Posterior vena cava (tissue), 2 donors: ENCODE measurements around the gene EXOSC1. TPM values are rescaled to one million over a fixed set of nuclear protein-coding genes. Genes with fewer than 3 reads are reported as not detected.

Experiments
- DNase-seq: peaks from one replicate; pipeline ENCODE4 v3.0.0-alpha.2; 2020; ENCODE audit warnings: low spot score
- intact Hi-C, 2 donors: fragments of 100-400 bp; cut with DNase I; formaldehyde crosslinking; loops; one replicate each; pipeline versions ENCODE4 v1.14.1 to v1.14.2; 2022 to 2023
- total RNA-seq, 2 donors: library from RNA; stranded (reverse); fragmentation: NEBNext Ultra II Directional; extraction: Animal tissue kit (Norgen Biotek cat#: 25700); gene quantifications; one replicate each; pipeline ENCODE4 v1.2.1, GENCODE V29; 2021
- donor health status: DM: yes; HTN: yes; CAD: no.
- donor health status: DM: yes; HTN: yes; CAD: no.

Gene EXOSC1
- total RNA-seq, 2 donors from 2014 or later = 22.3 to 28.6 TPM

GRCh38 chr10:97463363-97464132 is 17.7 kb upstream of the EXOSC1 start:
- no peak for DNase-seq
- intact Hi-C loops = loop anchor here (10.0 kb wide), 2 partner anchors 81 to 91 kb away; no protein-coding TSS in a partner anchor

GRCh38 chr10:97462309-97462708 is 16.5 kb upstream of the EXOSC1 start:
- intact Hi-C loops = loop anchor here (10.0 kb wide), 2 partner anchors 82 to 92 kb away; no protein-coding TSS in a partner anchor
- DNase-seq = no peak

- DNase-seq = no peak
- intact Hi-C loops = loop anchor here (10.0 kb wide), 2 partner anchors 85 to 95 kb away; no protein-coding TSS in a partner anchor
Observed at GRCh38 chr10:97459933-97460332, 14.1 kb upstream of the EXOSC1 start.

- intact Hi-C loops = no loop called here
- no peak for DNase-seq
Observed at GRCh38 chr10:97459111-97459510, 13.3 kb upstream of the EXOSC1 start.

GRCh38 chr10:97456686-97457065 is 10.9 kb upstream of the EXOSC1 start:
- no peak for DNase-seq
- intact Hi-C loops = no loop called here

GRCh38 chr10:97456034-97456685 is 10.4 kb upstream of the EXOSC1 start:
- no peak for DNase-seq
- intact Hi-C loops = no loop called here

- intact Hi-C loops = no loop called here
- DNase-seq = no peak
Observed at GRCh38 chr10:97454330-97455036, 8.7 kb upstream of the EXOSC1 start.

GRCh38 chr10:97452352-97452751 is 6.5 kb upstream of the EXOSC1 start:
- intact Hi-C loops = no loop called here
- no peak for DNase-seq

- intact Hi-C loops = no loop called here
- no peak for DNase-seq
Observed at GRCh38 chr10:97451605-97452004, 5.8 kb upstream of the EXOSC1 start.

- no peak for DNase-seq
- intact Hi-C loops = no loop called here
Observed at GRCh38 chr10:97450828-97451227, 5.0 kb upstream of the EXOSC1 start.

- intact Hi-C loops = no loop called here
- DNase-seq = no peak
Observed at GRCh38 chr10:97445357-97445721, 467 bp downstream of the EXOSC1 start.

- DNase-seq = no peak
- intact Hi-C loops = no loop called here
Observed at GRCh38 chr10:97444212-97444611, 1.6 kb downstream of the EXOSC1 start.

GRCh38 chr10:97442277-97442676 is 3.5 kb downstream of the EXOSC1 start:
- intact Hi-C loops = no loop called here

GRCh38 chr10:97435211-97435610 is 10.6 kb downstream of the EXOSC1 start:
- intact Hi-C loops = no loop called here
- DNase-seq = no peak

More at GRCh38 chr10:97442277-97442676, 3.5 kb downstream of the EXOSC1 start:
- DNase-seq = no peak

- intact Hi-C loops = no loop called here
Observed at GRCh38 chr10:97434557-97434956, 11.2 kb downstream of the EXOSC1 start.

GRCh38 chr10:97434055-97434454 is 11.8 kb downstream of the EXOSC1 start:
- intact Hi-C loops = no loop called here
- DNase-seq = no peak

More at GRCh38 chr10:97434557-97434956, 11.2 kb downstream of the EXOSC1 start:
- DNase-seq = no peak

GRCh38 chr10:97428572-97428981 is 17.2 kb downstream of the EXOSC1 start:
- no peak for DNase-seq
- intact Hi-C loops = no loop called here

- intact Hi-C loops = no loop called here
Observed at GRCh38 chr10:97427571-97428179, 18.1 kb downstream of the EXOSC1 start.

GRCh38 chr10:97426776-97427570 is 18.8 kb downstream of the EXOSC1 start:
- intact Hi-C loops = no loop called here
- no peak for DNase-seq

More at GRCh38 chr10:97427571-97428179, 18.1 kb downstream of the EXOSC1 start:
- DNase-seq = no peak
